Stimulated activated CD8-positive, alpha-beta memory T cell treated with anti-CD3 and anti-CD28 coated beads, Interleukin-12 subunit alpha, Interleukin-12 subunit beta, amount 100 ng/mL, for 1 hour (primary cell): Measurements from ENCODE around the gene CDK8.
"Not testable (repeated sequence)": the region's sequence is repeated elsewhere in the genome, so short reads cannot be mapped to it uniquely, and the experiment has no call there.

ENCODE experiments used
- DNase-seq: peaks from one replicate; pipeline ENCODE4 v3.0.0-alpha.2; 2020; ENCODE audit warnings: low read depth

Gene CDK8

GRCh38 chr13:26253787-26254582, at the start of gene CDK8:
Gene CDK8 (plus strand): TSS chr13:26254129. CDS start chr13:26254642, 513 bp downstream.
- DNase-seq = peak; percentile 76

- DNase-seq = no peak
Measured at GRCh38 chr13:26208287-26208686, 45.6 kb upstream of the CDK8 start.

GRCh38 chr13:26213345-26213744, 40.6 kb upstream of the CDK8 start:
- no peak for DNase-seq

GRCh38 chr13:26213982-26214381, 39.9 kb upstream of the CDK8 start:
- DNase-seq = no peak

GRCh38 chr13:26216042-26216441, 37.9 kb upstream of the CDK8 start:
- DNase-seq = no peak

- DNase-seq = no peak
Measured at GRCh38 chr13:26219726-26220125, 34.2 kb upstream of the CDK8 start.

GRCh38 chr13:26220575-26220974, 33.4 kb upstream of the CDK8 start:
- DNase-seq = no peak

- no peak for DNase-seq
Measured at GRCh38 chr13:26221399-26221720, 32.6 kb upstream of the CDK8 start.

GRCh38 chr13:26221721-26222519, 32.0 kb upstream of the CDK8 start, which contains the start of gene RNF6:
Gene RNF6 (minus strand): TSS chr13:26222314. CDS start chr13:26219649, 2,665 bp downstream.
- DNase-seq = peak; percentile 76

GRCh38 chr13:26222520-26223046, 31.3 kb upstream of the CDK8 start:
- DNase-seq = no peak

- no peak for DNase-seq
Measured at GRCh38 chr13:26225896-26226617, 27.9 kb upstream of the CDK8 start.

GRCh38 chr13:26227166-26227971, 26.6 kb upstream of the CDK8 start:
- DNase-seq = no peak

- no peak for DNase-seq
Measured at GRCh38 chr13:26228096-26228495, 25.8 kb upstream of the CDK8 start.

GRCh38 chr13:26229080-26229615, 24.8 kb upstream of the CDK8 start:
- DNase-seq = no peak

GRCh38 chr13:26230703-26231102, 23.2 kb upstream of the CDK8 start:
- no peak for DNase-seq

GRCh38 chr13:26236296-26236695, 17.6 kb upstream of the CDK8 start:
- DNase-seq = no peak

- DNase-seq = no peak
Measured at GRCh38 chr13:26246154-26246553, 7.8 kb upstream of the CDK8 start.

- no peak for DNase-seq
Measured at GRCh38 chr13:26247011-26247410, 6.9 kb upstream of the CDK8 start.

GRCh38 chr13:26247608-26248007, 6.3 kb upstream of the CDK8 start:
- no peak for DNase-seq

GRCh38 chr13:26249551-26249950, 4.4 kb upstream of the CDK8 start:
- DNase-seq = no peak

- not testable (repeated sequence) for DNase-seq
Measured at GRCh38 chr13:26252006-26252405, 1.9 kb upstream of the CDK8 start.
